ENCODE measurements around the gene DRAP1. TPM values are rescaled to one million over a fixed set of nuclear protein-coding genes. Genes with fewer than 3 reads are reported as not detected.
A peak's percentile ranks its signal among the peaks of the same experiment; 100 is the strongest.

Gene DRAP1
- total RNA-seq, 1 experiment from 2014 or later, result 114 TPM

DNA sequence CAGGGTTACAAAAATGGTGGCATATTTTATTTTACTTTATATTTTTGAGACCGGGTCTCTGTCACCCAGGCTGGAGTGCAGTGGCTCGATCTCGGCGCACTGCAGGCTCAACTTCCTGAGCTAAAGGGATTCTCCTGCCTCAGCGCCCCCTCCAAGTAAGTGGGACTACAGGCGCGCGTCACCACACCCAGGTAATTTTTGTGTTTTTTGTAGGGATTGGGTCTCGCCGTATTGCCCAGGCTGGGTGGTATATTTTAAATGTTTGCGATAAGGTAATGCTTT lies 18.4 kb upstream of the DRAP1 start (continued):
- no peak for TF ChIP-seq FOXP1 (CRISPR knock-in tag; IDR thresholded peaks at IDR 0.05; ENCODE audit: borderline replicate concordance)
- TF ChIP-seq, protein P1, sequence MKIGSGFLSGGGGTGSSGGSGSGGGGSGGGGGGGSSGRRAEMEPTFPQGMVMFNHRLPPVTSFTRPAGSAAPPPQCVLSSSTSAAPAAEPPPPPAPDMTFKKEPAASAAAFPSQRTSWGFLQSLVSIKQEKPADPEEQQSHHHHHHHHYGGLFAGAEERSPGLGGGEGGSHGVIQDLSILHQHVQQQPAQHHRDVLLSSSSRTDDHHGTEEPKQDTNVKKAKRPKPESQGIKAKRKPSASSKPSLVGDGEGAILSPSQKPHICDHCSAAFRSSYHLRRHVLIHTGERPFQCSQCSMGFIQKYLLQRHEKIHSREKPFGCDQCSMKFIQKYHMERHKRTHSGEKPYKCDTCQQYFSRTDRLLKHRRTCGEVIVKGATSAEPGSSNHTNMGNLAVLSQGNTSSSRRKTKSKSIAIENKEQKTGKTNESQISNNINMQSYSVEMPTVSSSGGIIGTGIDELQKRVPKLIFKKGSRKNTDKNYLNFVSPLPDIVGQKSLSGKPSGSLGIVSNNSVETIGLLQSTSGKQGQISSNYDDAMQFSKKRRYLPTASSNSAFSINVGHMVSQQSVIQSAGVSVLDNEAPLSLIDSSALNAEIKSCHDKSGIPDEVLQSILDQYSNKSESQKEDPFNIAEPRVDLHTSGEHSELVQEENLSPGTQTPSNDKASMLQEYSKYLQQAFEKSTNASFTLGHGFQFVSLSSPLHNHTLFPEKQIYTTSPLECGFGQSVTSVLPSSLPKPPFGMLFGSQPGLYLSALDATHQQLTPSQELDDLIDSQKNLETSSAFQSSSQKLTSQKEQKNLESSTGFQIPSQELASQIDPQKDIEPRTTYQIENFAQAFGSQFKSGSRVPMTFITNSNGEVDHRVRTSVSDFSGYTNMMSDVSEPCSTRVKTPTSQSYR (CRISPR knock-in tag; IDR thresholded peaks at IDR 0.05), result no peak
- no peak for TF ChIP-seq EMX1 (CRISPR knock-in tag; IDR thresholded peaks at IDR 0.05)
- TF ChIP-seq, protein P2, sequence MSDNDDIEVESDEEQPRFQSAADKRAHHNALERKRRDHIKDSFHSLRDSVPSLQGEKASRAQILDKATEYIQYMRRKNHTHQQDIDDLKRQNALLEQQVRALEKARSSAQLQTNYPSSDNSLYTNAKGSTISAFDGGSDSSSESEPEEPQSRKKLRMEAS (CRISPR knock-in tag; IDR thresholded peaks at IDR 0.05), result no peak
- TF ChIP-seq ZNF138 (CRISPR knock-in tag; conservative IDR thresholded peaks at IDR 0.05), result no peak

DNA sequence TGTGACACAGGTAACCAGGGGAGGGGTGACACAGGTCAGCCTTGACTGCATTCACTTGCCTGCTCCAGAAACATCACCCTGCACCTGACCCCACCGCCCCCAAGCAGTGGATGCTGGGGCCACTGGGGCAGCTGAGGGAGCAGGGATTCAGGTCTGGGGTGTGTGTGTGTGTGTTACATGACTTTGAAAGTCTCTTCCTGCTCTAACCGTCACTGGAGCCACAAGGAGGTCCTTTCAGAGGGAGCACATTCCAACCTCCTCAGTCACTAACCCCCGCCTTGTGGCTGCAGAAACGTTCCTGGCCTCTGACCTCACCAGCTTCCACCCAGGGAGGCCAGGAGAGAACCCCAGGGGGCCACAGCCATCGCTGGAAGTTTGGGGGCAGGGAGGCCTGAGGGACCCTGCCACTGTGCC lies 16.2 kb upstream of the DRAP1 start:
- H3K27me3 Mint-ChIP-seq (ENCODE audit: low read depth), result peaks cover 74% of the 10 kb centered on the region
- CTCF ChIA-PET, result interaction anchor here (0.8 to 2.3 kb wide), 4 partner anchors 12 to 166 kb away, joined by 3 to 9 read pairs (median 4); partner anchors contain the start of genes CCDC85B and FIBP
- H3K4me3 Mint-ChIP-seq, result no peak overlapping the region

DNA sequence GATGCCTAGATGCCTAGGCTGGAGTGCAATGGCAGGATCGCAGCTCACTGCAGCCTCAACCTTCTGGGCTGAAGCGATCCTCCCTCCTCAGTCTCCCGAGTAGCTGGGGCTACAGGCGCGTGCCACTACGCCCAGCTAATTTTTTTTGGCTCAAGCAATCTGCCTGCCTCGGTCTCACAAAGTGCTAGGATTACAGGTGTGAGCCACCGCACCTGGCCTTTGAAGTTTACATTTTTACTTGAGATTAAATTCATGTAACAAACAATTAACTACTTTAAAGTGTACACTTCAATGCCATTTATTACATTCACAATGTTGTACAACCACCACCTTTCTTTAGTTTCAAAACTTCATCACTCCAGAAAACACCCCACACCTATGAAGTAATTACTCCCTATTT lies 15.5 kb upstream of the DRAP1 start:
- ChIA-PET CTCF (interaction anchor here (0.8 to 2.3 kb wide), 4 partner anchors 15 to 165 kb away, joined by 3 to 9 read pairs (median 3); partner anchors contain the start of gene FIBP), POLR2A (no interaction called here)
- Mint-ChIP-seq H3K4me3 (no peak overlapping the region), H3K27me3 (ENCODE audit: low read depth) (peaks cover 70% of the 10 kb centered on the region), H3K27ac (no peak overlapping the region), H3K36me3 (no peaks in the 10 kb centered on the region), H3K9me3 (no peaks in the 10 kb centered on the region), H3K4me1 (0 out of 2 replicates have a peak, but pooled peaks cover 3% of the 10 kb centered on the region)
- ATAC-seq (no peak), DNase-seq (ENCODE audit: low spot score) (no peak)
- TF ChIP-seq ZNF671 (CRISPR knock-in tag; IDR thresholded peaks at IDR 0.05) (no peak), CREM (CRISPR knock-in tag; IDR thresholded peaks at IDR 0.05) (no peak), GABPB1 (CRISPR knock-in tag; IDR thresholded peaks at IDR 0.05) (no peak), FOXP1 (CRISPR knock-in tag; IDR thresholded peaks at IDR 0.05; ENCODE audit: borderline replicate concordance) (no peak), NR1H2 (CRISPR knock-in tag; IDR thresholded peaks at IDR 0.05) (no peak)
- TF ChIP-seq, protein P3, sequence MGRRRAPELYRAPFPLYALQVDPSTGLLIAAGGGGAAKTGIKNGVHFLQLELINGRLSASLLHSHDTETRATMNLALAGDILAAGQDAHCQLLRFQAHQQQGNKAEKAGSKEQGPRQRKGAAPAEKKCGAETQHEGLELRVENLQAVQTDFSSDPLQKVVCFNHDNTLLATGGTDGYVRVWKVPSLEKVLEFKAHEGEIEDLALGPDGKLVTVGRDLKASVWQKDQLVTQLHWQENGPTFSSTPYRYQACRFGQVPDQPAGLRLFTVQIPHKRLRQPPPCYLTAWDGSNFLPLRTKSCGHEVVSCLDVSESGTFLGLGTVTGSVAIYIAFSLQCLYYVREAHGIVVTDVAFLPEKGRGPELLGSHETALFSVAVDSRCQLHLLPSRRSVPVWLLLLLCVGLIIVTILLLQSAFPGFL (CRISPR knock-in tag; IDR thresholded peaks at IDR 0.05; ENCODE audit: borderline replicate concordance), result no peak
- TF ChIP-seq, protein P4, sequence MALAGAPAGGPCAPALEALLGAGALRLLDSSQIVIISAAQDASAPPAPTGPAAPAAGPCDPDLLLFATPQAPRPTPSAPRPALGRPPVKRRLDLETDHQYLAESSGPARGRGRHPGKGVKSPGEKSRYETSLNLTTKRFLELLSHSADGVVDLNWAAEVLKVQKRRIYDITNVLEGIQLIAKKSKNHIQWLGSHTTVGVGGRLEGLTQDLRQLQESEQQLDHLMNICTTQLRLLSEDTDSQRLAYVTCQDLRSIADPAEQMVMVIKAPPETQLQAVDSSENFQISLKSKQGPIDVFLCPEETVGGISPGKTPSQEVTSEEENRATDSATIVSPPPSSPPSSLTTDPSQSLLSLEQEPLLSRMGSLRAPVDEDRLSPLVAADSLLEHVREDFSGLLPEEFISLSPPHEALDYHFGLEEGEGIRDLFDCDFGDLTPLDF (CRISPR knock-in tag; IDR thresholded peaks at IDR 0.05), result no peak

More for the DNA sequence above, 16.2 kb upstream of the DRAP1 start:
- TF ChIP-seq, protein P5, sequence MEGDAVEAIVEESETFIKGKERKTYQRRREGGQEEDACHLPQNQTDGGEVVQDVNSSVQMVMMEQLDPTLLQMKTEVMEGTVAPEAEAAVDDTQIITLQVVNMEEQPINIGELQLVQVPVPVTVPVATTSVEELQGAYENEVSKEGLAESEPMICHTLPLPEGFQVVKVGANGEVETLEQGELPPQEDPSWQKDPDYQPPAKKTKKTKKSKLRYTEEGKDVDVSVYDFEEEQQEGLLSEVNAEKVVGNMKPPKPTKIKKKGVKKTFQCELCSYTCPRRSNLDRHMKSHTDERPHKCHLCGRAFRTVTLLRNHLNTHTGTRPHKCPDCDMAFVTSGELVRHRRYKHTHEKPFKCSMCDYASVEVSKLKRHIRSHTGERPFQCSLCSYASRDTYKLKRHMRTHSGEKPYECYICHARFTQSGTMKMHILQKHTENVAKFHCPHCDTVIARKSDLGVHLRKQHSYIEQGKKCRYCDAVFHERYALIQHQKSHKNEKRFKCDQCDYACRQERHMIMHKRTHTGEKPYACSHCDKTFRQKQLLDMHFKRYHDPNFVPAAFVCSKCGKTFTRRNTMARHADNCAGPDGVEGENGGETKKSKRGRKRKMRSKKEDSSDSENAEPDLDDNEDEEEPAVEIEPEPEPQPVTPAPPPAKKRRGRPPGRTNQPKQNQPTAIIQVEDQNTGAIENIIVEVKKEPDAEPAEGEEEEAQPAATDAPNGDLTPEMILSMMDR (IDR thresholded peaks at IDR 0.05), result no peak
- 0 out of 2 replicates have a peak, but pooled peaks have one; percentile 45 for TF ChIP-seq ZNF423 (CRISPR knock-in tag; IDR thresholded peaks at IDR 0.05)
- H3K36me3 Mint-ChIP-seq, result no peaks in the 10 kb centered on the region
- H3K27ac Mint-ChIP-seq, result no peak overlapping the region
- no peak for ATAC-seq
- 0 out of 2 replicates have a peak, but pooled peaks cover 4% of the 10 kb centered on the region for H3K4me1 Mint-ChIP-seq
- DNase-seq (ENCODE audit: low spot score), result no peak
- H3K9me3 Mint-ChIP-seq, result no peaks in the 10 kb centered on the region
- POLR2A ChIA-PET, result interaction anchor here (1.0 kb wide), 1 partner anchor 13 kb away, joined by 5 read pairs; the partner anchor contains the start of gene CCDC85B

DNA sequence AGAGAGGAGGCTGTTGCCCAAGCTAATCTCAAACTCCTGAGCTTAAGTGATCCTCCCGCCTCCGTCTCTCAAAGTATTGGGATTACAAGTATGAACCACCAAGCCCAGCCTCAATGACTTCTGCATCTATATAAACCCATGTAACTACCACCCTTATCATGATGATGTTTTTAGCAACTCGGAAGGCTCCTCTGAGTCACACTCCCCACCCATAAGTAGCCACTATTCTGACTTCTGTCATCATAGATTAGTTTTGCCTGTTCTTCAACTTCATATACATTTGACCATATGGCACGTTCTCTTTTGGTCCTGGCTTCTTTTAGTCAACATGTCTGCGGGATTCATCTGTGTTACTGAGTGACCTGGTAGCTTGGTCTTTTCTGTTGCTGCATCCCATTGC lies 12.6 kb upstream of the DRAP1 start:
- Mint-ChIP-seq H3K36me3 (no peaks in the 10 kb centered on the region), H3K9me3 (no peaks in the 10 kb centered on the region), H3K4me3 (no peak overlapping the region), H3K4me1 (peaks cover 2% of the 10 kb centered on the region), H3K27ac (no peak overlapping the region), H3K27me3 (ENCODE audit: low read depth) (peaks cover 62% of the 10 kb centered on the region)
- ATAC-seq, result no peak
- CTCF ChIA-PET, result interaction anchor here (0.6 to 1.9 kb wide), 4 partner anchors 15 to 85 kb away, joined by 3 to 11 read pairs (median 5); partner anchors contain the start of genes CCDC85B and FIBP
- DNase-seq (ENCODE audit: low spot score), result no peak
- POLR2A ChIA-PET, result interaction anchor here (0.7 kb wide), 1 partner anchor 12 kb away, joined by 3 read pairs; no protein-coding TSS in a partner anchor
- TF ChIP-seq TP53 (CRISPR knock-in tag; IDR thresholded peaks at IDR 0.05), result no peak
- TF ChIP-seq, protein P6, sequence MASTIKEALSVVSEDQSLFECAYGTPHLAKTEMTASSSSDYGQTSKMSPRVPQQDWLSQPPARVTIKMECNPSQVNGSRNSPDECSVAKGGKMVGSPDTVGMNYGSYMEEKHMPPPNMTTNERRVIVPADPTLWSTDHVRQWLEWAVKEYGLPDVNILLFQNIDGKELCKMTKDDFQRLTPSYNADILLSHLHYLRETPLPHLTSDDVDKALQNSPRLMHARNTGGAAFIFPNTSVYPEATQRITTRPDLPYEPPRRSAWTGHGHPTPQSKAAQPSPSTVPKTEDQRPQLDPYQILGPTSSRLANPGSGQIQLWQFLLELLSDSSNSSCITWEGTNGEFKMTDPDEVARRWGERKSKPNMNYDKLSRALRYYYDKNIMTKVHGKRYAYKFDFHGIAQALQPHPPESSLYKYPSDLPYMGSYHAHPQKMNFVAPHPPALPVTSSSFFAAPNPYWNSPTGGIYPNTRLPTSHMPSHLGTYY (CRISPR knock-in tag; IDR thresholded peaks at IDR 0.05), result no peak
- TF ChIP-seq, protein P7, sequence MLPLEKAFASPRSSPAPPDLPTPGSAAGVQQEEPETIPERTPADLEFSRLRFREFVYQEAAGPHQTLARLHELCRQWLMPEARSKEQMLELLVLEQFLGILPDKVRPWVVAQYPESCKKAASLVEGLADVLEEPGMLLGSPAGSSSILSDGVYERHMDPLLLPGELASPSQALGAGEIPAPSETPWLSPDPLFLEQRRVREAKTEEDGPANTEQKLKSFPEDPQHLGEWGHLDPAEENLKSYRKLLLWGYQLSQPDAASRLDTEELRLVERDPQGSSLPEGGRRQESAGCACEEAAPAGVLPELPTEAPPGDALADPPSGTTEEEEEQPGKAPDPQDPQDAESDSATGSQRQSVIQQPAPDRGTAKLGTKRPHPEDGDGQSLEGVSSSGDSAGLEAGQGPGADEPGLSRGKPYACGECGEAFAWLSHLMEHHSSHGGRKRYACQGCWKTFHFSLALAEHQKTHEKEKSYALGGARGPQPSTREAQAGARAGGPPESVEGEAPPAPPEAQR (CRISPR knock-in tag; IDR thresholded peaks at IDR 0.05), result no peak
- TF ChIP-seq, protein P8, sequence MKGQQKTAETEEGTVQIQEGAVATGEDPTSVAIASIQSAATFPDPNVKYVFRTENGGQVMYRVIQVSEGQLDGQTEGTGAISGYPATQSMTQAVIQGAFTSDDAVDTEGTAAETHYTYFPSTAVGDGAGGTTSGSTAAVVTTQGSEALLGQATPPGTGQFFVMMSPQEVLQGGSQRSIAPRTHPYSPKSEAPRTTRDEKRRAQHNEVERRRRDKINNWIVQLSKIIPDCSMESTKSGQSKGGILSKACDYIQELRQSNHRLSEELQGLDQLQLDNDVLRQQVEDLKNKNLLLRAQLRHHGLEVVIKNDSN (CRISPR knock-in tag; IDR thresholded peaks at IDR 0.05), result no peak
- TF ChIP-seq CREM (CRISPR knock-in tag; IDR thresholded peaks at IDR 0.05), result no peak
